HepG2 (cell line): ENCODE data around the gene MYO1C. TPM values are rescaled to one million over a fixed set of nuclear protein-coding genes. Genes with fewer than 3 reads are reported as not detected.

Experiments used
- EHMT2 ChIP-seq: fragments of 200-600 bp; sonication (generic); IDR thresholded peaks from 2 replicates; pipeline ENCODE4 v1.7.0; 2017; ENCODE audit warnings: antibody characterized with exemption, low read depth, low read length, borderline replicate concordance
- ELF1 ChIP-seq: sonication (generic); formaldehyde crosslinking; IDR thresholded peaks from 2 replicates; pipeline ENCODE4 v1.4.0; 2020; ENCODE audit warnings: missing genetic modification reagents
- HBP1 ChIP-seq: IDR thresholded peaks from 2 replicates; pipeline ENCODE4 v1.6.1; 2016; ENCODE audit warnings: low read depth, control low read depth
- HHEX ChIP-seq: IDR thresholded peaks from 2 replicates; pipeline ENCODE4 v1.6.1; 2016; ENCODE audit warnings: control low read depth
- HOXD1 ChIP-seq: sonication (generic); formaldehyde crosslinking; IDR thresholded peaks from 2 replicates; pipeline ENCODE4 v1.5.0; 2020; ENCODE audit warnings: missing genetic modification reagents
- KDM2A ChIP-seq: sonication (generic); formaldehyde crosslinking; IDR thresholded peaks from 2 replicates; pipeline ENCODE4 v1.4.0; 2020; ENCODE audit warnings: low read depth, missing genetic modification reagents, borderline replicate concordance
- MBNL3 ChIP-seq: fragments of 250-450 bp; sonication (Bioruptor Pico); conservative IDR thresholded peaks from 2 replicates; pipeline ENCODE4 v1.8.0; 2022; ENCODE audit warnings: mild to moderate bottlenecking, inconsistent platforms
- NFE2L2 ChIP-seq: fragments of 150-350 bp; IDR thresholded peaks from 2 replicates; pipeline ENCODE4 v1.6.1; 2014; ENCODE audit warnings: low read length
- NFKB2 ChIP-seq: sonication (generic); formaldehyde crosslinking; IDR thresholded peaks from 2 replicates; pipeline ENCODE4 v1.4.0; 2020; ENCODE audit warnings: missing genetic modification reagents, borderline replicate concordance
- NFRKB ChIP-seq: fragments of 450-650 bp; IDR thresholded peaks from 2 replicates; pipeline ENCODE4 v1.6.1; 2017
- PCBP2 ChIP-seq: fragments of 200-400 bp; formaldehyde crosslinking; optimal IDR thresholded peaks from 2 replicates; pipeline ENCODE3; 2018; ENCODE audit warnings: low read length, low read depth; ENCODE audit not compliant: poor library complexity, severe bottlenecking
- POLR2A ChIP-seq, 2 experiments: IDR thresholded peaks; 2 replicates each; pipeline ENCODE4 v1.6.1; 2011; ENCODE audit warnings: low read depth in 2 of 2, low read length in 2 of 2, mild to moderate bottlenecking in 1 of 2, moderate library complexity in 1 of 2; ENCODE audit not compliant: insufficient read depth in 1 of 2
- POLR2AphosphoS5 ChIP-seq: IDR thresholded peaks from 2 replicates; pipeline ENCODE4 v1.6.1; 2012; ENCODE audit warnings: low read depth, low read length
- PREB ChIP-seq: sonication (generic); formaldehyde crosslinking; IDR thresholded peaks from 2 replicates; pipeline ENCODE4 v1.4.0; 2020; ENCODE audit warnings: missing genetic modification reagents
- RFX5 ChIP-seq: IDR thresholded peaks from 2 replicates; pipeline ENCODE4 v1.6.1; 2011; ENCODE audit warnings: low read depth, low read length, improper control_type of control experiment
- SOX13 ChIP-seq, 3 experiments: fragments of 450-650 bp in 1 of 3; sonication (generic) in 1 of 3; formaldehyde crosslinking in 1 of 3; IDR thresholded peaks in 2 of 3; conservative IDR thresholded peaks in 1 of 3; 2 replicates each; pipeline versions ENCODE4 v1.5.0 to v1.6.1; 2016 to 2020; ENCODE audit warnings: antibody characterized with exemption in 1 of 3, mild to moderate bottlenecking in 1 of 3, missing compliant biosample characterization in 1 of 3, missing genetic modification reagents in 1 of 3, moderate library complexity in 1 of 3
- TFDP2 ChIP-seq: sonication (generic); formaldehyde crosslinking; IDR thresholded peaks from 2 replicates; pipeline ENCODE4 v1.4.0; 2020; ENCODE audit warnings: missing genetic modification reagents
- TFE3 ChIP-seq: IDR thresholded peaks from 2 replicates; pipeline ENCODE4 v1.6.1; 2016
- TSC22D2 ChIP-seq: sonication (generic); formaldehyde crosslinking; IDR thresholded peaks from 2 replicates; pipeline ENCODE4 v1.5.1; 2020; ENCODE audit warnings: missing genetic modification reagents, mild to moderate bottlenecking, borderline replicate concordance
- ZNF30 ChIP-seq: sonication (generic); formaldehyde crosslinking; IDR thresholded peaks from 2 replicates; pipeline ENCODE4 v1.5.0; 2020; ENCODE audit warnings: mild to moderate bottlenecking, missing genetic modification reagents
- ZNF543 ChIP-seq: sonication (generic); formaldehyde crosslinking; IDR thresholded peaks from 2 replicates; pipeline ENCODE4 v1.4.0; 2020; ENCODE audit warnings: mild to moderate bottlenecking, missing genetic modification reagents
- ZNF567 ChIP-seq: sonication (generic); formaldehyde crosslinking; IDR thresholded peaks from 2 replicates; pipeline ENCODE4 v1.8.1; 2023; ENCODE audit warnings: mild to moderate bottlenecking, missing genetic modification reagents, borderline replicate concordance
- ZNF704 ChIP-seq: sonication (generic); formaldehyde crosslinking; IDR thresholded peaks from 2 replicates; pipeline ENCODE4 v1.8.1; 2023; ENCODE audit warnings: mild to moderate bottlenecking, inconsistent platforms, moderate library complexity, missing genetic modification reagents, borderline replicate concordance
- ZNF772 ChIP-seq: sonication (generic); formaldehyde crosslinking; IDR thresholded peaks from 2 replicates; pipeline ENCODE4 v1.5.0; 2020; ENCODE audit warnings: mild to moderate bottlenecking, missing genetic modification reagents
- polyA plus RNA-seq, 8 experiments: library from polyadenylated mRNA; depleted of rRNA in 3 of 8; stranded (reverse) in 7 of 8; unstranded in 1 of 8; fragments of >200 nt; fragmentation: Illumina TruSeq in 4 of 8; extraction: Trizol in 4 of 8; gene quantifications; 2 replicates each; pipeline versions ENCODE4 v1.2.1 to v1.2.3, GENCODE V29; 2011 to 2016; ENCODE audit warnings: low read depth in 4 of 8, missing spikeins in 1 of 8, mixed read lengths in 1 of 8; ENCODE audit not compliant: insufficient read depth in 1 of 8
- total RNA-seq, 5 experiments: library from RNA; depleted of rRNA; stranded (reverse); fragments of >200 nt; fragmentation: Illumina TruSeq; extraction: Trizol; gene quantifications; 2 replicates each; pipeline ENCODE4 v1.2.3, GENCODE V29; 2016; ENCODE audit warnings: low read depth in 1 of 5

Gene MYO1C
- total and polyA plus RNA-seq, 2 of the 13 experiments (the other 11 are each of a cell fraction or from before 2014, with no cell fraction given) = 22.7 to 40.8 TPM

- TF ChIP-seq HBP1 (CRISPR knock-in tag) = 0 out of 2 replicates have a peak, but pooled peaks have one; percentile 58
- no peak for TF ChIP-seq HOXD1 (CRISPR knock-in tag)
- no peak for TF ChIP-seq NFE2L2
- no peak for TF ChIP-seq POLR2AphosphoS5
- TF ChIP-seq HHEX (CRISPR knock-in tag) = no peak
- TF ChIP-seq TFE3 (CRISPR knock-in tag) = no peak
- peak in 1 of 2 experiments; percentile 35; a peak in 1 of 4 replicates for TF ChIP-seq POLR2A (IDR thresholded peaks at IDR 0.05; ENCODE audit: insufficient read depth in 1 of 2, low read depth in 2 of 2, low read length in 2 of 2)
- TF ChIP-seq TFDP2 (CRISPR knock-in tag) = no peak
- no peak for TF ChIP-seq ZNF543 (CRISPR knock-in tag)
- no peak for TF ChIP-seq KDM2A (CRISPR knock-in tag)
- TF ChIP-seq EHMT2 = no peak
- no peak for TF ChIP-seq ZNF567 (CRISPR knock-in tag)
- TF ChIP-seq MBNL3 (CRISPR knock-in tag) = no peak
- no peak for TF ChIP-seq SOX13 (IDR thresholded peaks at IDR 0.05)
- no peak for TF ChIP-seq SOX13 (CRISPR knock-in tag; conservative IDR thresholded peaks at IDR 0.05 in 1 of 2, IDR thresholded peaks at IDR 0.05 in 1 of 2)
- TF ChIP-seq ZNF30 (CRISPR knock-in tag) = no peak
- no peak for TF ChIP-seq PREB (CRISPR knock-in tag)
- TF ChIP-seq ZNF704 (CRISPR knock-in tag) = no peak
- TF ChIP-seq ZNF772 (CRISPR knock-in tag) = no peak
- TF ChIP-seq NFKB2 (CRISPR knock-in tag) = no peak
- no peak for TF ChIP-seq TSC22D2 (CRISPR knock-in tag)
- TF ChIP-seq ELF1 = no peak
- no peak for TF ChIP-seq PCBP2
- TF ChIP-seq NFRKB = no peak
- no peak for TF ChIP-seq RFX5
Measured at GRCh38 chr17:1509290-1509881, 16.9 kb upstream of the MYO1C start (continued).
